Left forelimb (tissue), 1 donor: Measurements from ENCODE around the gene CYREN.
"Not testable (repeated sequence)": the region's sequence is repeated elsewhere in the genome, so short reads cannot be mapped to it uniquely, and the experiment has no call there.

Experiments used
- DNase-seq: peaks from one replicate; pipeline ENCODE4 v3.0.0-alpha.2; 2018; ENCODE audit warnings: low spot score

The CYREN gene

DNA sequence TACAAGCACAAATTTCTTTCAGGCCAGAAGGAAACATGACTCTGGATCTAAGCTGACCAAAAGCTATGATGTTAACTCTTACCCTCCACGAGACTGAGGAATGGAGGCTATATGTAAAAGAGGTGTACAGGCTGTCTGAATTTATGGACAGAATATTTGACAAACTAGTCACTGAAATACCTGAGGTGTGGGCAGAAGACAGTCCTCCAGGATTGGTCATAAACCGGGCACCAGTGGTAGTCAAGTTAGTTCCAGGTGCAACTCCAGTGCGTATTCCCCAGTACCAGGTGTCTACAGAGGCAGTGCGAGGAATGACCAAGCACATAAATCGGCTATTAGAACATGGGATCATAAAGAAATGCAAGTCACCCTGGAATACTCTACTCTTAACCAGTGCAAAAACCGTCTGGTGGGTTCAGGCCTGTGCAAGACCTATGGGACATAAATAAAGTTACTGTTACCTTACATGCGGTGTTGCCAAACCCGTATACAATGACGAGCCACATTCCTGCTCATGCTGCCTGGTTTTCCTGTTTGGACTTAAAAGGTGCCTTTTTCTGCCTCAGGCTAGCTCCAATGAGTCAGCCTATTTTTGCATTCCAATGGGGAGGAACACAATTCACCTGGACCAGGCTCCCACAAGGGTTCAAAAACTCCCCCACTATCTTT lies 6.7 kb upstream of the CYREN start:
- DNase-seq: no peak

DNA sequence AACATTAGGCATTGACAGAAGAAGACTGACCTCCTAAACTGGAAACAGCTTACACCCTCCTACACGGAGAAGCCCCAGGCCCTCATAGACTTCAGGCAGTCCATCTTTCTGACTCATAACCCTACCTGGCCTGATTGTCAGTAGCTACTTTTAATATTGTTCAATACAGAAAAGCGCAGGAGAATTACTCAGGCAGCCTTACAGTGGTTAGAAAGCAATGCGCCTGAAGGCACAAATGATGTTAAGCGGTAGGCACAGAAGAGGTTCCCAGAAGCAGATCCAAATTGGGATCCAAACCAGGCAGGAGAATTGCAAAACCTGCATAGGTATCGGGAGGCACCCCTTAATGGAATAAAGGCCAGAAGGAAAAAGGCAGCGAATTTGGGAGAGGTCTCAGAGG lies 5.4 kb upstream of the CYREN start:
- no peak for DNase-seq

DNA sequence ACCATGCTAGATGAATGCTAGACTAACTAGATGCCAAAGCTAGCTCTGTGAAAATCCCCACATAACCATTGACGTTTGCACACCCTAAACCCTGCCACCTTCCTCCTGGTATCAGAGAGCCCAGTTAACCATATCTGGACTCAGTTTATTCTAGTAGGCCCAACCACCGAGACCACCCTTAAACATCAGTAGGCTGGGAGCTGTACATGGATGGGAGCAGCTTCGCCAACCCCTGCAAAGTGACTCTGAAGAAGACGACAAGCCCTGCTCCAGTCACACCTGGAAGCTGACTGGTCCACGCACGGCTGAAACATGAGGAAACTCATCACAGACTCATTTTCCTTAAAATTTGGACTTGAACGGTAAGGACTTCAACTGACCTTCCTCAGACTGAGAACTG lies 4.4 kb upstream of the CYREN start:
- DNase-seq: no peak

DNA sequence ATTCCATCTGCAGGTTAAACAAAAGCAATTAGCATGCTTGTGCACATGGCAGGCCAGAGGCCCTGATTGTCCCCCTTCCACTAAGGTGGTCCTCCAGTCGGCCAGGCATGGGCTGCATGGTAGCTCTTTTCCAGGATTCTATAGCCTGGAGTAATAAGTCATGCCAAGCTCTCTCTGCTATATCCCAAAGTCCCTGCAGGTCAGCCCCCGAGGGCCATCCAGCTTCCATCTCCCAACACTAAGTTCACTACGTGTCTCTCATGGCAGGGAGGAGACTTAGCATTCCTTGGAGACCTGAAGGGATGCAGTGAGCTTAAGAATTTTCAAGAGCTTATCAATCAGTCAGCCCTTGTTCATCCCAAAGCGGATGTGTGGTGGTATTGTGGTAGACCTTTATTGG lies 3.4 kb upstream of the CYREN start:
- DNase-seq: not testable (repeated sequence)

DNA sequence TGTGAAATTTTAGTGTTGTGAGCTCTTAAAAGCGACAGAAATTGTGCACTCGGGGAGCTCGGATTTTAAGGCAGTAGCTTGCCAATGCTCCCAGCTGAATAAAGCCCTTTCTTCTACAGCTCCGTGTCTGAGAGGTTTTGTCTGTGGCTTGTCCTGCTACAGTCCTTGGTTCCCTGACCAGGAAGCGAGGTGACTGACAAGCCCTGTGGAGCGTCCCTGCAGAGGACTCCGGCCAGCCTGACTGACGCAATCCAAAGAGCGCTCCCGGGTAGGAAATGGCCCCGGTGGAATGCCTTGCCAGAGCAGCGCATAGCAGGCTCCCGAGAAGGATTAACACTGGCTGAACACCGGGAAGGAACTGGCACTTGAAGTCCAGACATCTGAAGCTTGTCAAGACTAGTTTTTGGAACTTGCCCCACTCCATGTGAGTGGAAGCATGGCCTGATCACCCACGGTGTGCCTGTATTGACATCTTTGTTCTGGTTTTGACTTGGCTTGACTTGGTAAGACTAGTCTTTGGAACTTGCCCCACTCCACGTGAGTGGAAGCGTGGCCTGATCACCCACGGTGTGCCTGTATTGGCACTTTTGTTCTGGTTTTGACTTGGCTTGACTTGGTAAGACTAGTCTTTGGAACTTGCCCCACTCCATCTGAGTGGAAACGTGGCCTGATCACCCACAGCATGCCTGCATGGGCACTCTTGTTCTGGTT lies 1.2 kb upstream of the CYREN start:
- DNase-seq: not testable (repeated sequence)

DNA sequence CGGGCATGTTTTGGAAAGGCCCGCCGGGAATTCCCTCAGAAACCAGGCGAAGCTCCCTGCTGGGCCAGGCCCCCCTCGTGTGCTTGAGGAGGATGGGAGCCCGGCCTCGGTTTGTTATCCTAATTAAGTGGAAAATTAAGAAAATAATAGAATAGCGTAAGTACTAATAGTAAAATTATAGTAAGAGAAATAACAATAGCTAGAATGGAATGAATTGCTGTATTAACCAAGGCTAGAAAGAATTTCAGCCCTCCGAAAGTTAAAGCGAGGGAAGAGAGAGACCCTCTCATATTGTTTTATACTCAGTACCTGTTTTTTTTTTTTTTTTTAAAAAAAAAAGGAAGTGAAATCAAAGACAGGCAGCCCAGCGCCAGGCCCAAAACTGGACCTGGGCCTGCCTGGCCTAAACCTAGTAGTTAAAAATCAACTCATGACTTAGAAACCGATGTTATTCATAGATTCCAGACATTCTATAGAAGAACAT lies 533 bp upstream of the CYREN start:
- not testable (repeated sequence) for DNase-seq

DNA sequence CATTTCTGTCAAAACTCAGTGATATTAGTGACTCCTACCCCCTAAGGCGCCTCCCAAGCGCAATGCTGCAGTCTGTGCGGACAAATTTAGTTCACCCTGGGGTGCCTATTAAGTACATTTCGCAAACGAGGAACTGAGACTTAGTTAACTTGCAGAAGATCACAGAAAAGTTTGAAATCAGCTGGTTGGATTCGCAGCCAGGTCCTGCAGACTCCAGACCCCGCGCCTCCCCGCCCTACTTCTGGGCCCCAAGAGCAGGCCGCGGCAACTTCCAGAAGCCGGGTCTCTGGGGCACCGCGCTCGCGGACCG lies 588 bp downstream of the CYREN start:
- no peak for DNase-seq

DNA sequence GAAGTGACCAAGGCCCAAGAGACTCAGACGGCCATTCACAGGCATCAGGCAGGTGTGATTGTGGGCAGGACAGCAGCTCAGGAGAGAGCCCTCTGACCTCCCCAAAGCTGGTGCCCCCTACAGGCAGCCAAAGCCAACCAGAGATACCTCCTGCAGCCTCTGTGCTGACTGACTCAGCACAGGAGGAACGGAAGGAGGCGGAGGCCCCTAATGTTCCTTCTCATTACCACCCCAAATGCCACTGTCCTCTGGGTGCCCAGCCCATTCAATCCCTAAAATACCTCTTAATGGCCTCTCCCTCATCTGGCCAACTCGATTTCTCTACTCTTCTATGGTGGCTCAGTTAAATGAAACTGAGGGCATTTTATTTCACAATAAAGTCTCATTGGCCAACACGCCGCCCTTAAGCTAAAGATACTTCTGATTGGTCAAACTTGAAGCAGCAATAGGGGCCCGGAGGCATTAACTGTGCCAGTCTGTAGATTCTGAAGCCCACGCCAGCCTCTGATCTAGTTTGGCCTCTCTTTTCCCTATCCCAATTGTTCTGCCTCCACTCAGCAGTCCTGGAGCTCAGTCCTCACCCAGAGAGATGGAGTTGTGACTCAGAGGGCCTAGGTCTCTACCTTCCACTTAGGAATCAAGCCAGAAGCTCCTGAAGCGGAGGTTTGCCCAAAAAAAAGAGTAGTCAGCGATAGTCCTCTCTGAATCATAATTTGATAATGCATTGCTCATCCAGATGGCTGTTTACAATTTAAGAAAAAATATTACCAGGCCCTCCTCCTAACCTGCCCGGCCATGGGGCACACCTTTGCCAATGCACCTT lies 1.2 kb downstream of the CYREN start:
- DNase-seq: peak; percentile 44

DNA sequence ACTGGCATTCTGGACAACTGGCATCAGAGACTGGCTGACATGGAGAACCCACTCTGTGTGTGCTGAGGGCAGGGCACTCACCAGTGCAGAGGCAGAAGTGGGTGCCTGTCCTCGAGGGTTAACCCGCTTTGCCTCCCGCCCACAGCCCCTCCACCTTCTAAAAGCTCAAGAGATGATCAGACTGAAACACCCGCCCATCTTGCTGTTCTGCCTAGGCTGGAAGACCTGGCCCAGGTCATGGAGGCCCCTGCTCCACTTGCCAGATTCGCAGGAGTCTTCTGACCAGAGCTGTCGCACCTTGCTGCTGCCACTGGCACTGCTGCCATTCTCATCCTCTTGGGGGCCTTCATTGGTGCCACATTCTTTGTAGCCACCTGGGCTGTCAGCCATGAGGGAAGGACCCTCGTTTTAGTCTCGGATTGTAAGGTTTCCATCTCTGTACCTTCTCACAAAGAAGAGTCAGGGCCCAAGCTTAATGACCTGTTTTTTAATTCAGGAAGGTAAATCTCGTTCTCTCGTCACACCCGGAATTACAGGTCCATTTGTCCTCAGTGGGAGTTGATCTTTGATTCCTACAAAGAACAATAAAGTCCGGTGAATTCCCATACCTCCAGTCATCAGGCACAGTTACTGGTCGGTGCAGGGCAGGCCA lies 1.9 kb downstream of the CYREN start:
- peak; percentile 45 for DNase-seq

DNA sequence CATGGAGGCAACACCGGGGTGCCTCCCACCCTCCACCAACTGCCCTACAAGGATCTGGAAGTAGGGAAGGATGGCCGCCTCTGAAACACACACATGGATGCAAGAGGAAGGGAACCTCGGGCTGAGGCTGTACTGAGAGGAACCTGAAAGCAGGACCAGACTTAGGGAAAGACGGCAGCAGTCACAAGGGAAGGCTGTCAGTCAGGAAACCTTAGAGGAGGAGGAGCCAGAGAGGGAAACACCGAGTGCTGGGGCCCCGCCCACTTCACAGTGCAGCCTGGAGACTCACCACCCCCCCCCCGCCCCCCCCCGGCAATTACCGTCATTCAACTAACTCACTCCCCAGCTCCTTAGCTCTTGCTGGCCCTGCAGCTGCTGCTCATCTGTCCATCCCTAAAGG lies 2.5 kb downstream of the CYREN start:
- peak; percentile 53 for DNase-seq

DNA sequence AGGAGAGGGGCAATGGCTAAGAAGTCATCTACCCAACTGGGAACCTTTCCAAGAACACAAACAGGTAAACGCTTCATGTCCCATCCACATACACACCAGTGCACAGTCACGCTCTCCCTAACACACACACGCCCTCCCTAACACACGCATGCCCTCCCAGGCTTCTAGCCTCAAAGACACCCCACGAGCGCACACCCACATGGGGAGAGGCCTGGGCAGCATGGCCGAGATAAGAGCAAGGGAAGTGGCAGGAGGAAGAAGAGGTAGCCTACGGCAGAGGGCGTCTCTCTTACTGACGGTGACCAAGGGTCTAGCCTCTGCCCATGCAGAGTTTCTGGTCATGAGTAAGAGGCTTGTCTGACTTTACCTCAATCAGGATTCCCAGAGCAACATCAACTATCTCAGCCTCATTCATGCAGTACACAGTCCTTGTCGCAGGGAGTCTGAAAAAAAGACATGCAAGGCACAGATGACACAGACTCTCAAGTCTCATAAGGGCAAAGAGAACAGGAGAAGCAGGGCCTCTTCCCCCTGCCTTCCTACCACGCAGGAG lies 3.1 kb downstream of the CYREN start:
- DNase-seq: no peak

DNA sequence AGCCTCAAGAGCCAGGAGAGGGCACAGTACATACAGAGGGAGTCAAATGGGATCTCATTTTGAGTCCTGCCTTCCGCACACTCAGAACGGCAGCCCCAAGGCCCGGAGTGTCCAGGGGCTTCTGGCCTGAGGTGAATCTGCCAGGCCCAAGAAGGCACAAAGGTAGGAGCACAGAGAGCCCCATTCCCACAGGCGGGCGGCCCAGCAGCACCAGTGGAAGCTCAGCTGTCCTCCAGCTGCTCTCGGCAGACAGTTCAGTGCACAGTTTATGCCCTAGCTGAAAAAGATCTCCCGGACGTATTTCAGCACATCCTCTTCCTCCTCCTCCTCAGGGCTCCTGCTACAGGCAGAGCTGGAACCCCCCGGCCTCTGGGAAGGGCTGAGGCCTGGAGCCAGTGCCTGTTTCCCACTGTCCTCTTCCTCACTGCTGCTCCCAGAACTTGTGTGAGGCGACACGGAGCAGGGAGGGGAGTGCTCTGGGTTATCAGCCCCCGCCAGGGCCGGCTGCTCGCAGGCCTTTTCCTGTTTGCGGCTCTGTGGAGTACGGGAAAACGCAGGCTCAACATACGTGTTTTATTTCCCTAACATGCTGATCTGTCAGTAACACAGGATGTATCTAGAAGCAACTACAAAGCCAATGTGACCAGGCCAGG lies 4.0 kb downstream of the CYREN start:
- no peak for DNase-seq

DNA sequence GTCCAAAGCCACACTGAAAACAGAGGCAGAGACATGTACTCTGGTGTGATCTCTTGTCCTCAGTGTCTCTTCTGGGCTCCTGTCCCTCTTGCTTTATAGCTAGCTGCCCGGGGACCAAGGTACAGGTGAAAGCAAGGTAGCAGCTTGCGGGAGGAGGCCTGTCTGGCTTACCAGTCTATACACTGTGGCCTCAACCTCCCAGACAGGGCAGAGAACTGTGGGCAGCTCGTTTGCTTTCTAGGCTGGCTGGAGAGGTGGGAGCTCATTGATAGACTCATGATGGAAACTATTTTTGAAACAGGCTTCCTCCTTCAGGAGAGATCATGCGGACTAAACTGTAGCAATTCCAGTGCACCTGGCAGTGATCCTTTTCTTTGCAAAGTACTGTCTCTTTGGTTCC lies 4.6 kb downstream of the CYREN start:
- no peak for DNase-seq

DNA sequence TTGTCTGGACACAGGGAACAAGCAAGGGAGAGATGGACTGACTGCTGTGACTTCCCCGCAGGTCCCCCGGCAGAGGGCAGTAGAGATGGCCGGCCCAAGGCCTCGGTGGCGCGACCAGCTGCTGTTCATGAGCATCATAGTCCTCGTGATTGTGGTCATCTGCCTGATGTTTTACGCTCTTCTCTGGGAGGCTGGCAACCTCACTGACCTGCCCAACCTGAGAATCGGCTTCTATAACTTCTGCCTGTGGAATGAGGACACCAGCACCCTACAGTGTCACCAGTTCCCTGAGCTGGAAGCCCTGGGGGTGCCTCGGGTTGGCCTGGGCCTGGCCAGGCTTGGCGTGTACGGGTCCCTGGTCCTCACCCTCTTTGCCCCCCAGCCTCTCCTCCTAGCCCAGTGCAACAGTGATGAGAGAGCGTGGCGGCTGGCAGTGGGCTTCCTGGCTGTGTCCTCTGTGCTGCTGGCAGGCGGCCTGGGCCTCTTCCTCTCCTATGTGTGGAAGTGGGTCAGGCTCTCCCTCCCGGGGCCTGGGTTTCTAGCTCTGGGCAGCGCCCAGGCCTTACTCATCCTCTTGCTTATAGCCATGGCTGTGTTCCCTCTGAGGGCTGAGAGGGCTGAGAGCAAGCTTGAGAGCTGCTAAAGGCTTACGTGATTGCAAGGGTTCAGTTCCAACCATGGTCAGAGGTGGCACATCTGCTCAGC lies 6.0 kb downstream of the CYREN start:
- DNase-seq: no peak

DNA sequence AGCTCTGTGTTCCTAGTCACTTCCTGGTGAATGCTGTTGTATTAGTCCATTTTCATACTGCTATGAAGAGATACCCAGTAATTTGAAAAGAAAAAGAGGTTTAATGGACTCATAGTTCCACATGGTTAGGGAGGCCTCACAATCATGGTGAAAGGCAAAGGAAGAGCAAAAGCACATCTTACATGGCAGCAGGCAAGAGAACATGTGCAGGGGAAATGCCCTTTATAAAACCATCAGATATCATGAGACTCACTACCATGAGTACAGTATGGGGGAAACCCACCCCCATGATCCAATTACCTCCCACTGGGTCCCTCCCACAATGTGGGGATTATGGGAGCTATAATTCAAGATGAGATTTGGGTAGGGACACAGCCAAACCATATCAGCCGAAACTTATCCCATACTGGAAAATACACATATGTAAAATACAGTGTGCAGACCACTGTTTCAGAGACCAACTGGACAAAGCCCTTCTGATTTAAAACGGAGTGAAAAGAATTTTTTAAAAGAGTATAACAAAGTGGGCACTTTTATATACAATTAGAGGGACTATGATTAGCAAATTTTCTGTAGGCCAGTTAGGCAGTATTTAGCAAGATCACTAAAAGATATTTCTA lies 8.0 kb downstream of the CYREN start:
- no peak for DNase-seq

DNA sequence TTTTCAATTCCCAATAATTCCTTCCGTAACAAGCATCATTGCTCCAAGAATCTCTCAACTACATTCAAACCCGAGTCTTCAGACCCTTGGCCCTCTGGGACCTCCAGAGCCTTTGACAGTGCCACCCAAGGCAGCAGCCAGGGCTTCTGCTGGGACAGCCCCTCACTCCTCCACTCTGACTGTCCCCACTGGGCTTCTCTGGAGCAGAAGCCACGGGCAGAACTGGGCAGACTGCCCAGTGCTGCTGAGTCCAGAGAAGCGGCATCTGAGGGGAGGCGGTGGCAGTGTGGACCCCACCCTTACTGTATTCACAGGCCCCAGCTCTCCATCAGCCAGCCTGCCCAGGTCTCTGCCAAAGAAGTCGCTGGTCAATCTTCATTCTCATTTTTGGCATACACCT lies 8.8 kb downstream of the CYREN start:
- DNase-seq: no peak

DNA sequence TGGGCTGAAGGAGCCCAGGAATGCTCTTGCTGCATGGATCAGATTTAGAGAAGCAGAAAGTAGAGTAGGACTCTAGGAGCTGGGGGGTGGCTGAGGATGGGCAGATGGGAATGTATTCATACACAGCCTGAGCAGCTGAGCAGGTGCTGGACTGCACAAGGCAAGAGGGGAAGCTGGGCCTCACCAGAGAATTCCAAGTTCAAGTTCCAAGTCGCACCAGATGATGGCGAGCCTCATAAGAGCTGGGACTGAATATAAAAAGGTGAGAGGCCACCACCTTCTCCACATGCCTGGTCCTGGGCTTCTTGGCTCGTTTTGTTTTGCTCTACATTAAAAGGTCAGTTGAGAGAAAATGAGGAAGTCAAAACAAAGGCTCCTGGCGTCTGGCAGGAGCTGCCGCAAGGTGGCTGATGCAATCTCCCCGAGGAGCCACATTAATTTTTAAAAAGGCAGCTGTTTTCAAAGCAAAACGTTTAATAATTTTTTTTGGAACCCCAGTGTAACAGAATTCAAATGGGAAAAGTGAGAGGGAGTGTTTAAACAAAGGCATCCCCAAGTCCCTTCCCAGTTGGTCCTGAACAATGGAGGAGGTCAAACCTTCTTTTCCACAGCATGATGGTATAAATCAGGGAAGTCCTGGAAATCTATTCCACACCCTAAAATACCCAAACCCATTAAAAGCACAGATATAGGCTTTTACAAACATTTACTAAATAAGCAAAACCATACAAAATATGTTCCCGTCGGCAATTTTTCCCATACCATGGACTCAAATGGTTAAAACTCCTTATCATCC lies 9.5 kb downstream of the CYREN start:
- peak; percentile 63 for DNase-seq

DNA sequence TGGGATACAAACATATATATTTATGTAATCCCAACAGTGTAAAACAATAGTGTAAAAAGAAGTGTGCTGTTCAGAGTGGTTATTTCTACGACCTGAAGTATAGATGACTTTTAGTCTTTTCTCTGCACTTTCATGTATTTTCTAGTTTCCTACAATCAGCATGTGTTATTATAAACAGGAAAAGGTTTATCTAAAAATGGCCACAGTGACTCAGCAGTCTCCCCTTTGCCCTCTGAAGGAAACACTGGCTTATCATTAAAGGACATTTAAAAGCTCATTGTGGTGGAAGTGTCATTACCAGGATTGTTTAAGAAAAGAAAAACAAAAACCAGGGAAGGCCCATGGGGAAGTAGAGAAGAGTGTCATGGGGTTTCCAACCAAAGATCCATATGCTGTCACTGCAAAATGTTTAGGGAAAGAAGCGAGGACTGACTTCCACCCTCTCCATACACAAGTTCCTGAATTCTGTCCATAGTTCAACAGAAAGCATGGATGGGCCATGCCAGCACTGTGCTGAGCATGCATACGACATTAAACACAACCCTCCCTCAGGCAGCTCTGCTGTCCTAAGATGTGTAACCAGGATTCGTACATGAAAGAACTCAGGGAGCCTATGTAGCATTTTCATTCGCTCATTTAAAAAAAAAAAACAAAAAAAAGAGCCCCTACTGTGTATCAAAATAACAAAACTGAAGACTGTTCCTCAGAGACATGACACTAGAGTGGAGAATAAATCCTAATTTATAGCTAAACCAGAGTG lies 10.2 kb downstream of the CYREN start:
- DNase-seq: no peak
